Urothelium cell line (cell line): Measurements from ENCODE around the gene GHRL.
A peak's percentile ranks its signal among the peaks of the same experiment; 100 is the strongest.
"Not testable (repeated sequence)": the region's sequence is repeated elsewhere in the genome, so short reads cannot be mapped to it uniquely, and the experiment has no call there.

Experiments
- DNase-seq: peaks from one replicate; pipeline ENCODE4 v3.0.0; 2011; ENCODE audit warnings: low spot score, mixed read lengths
- FAIRE-seq: peaks from 2 replicates; lab custom pipeline; 2011; peaks lifted over from hg19 to GRCh38; lab: Jason Lieb, UNC

Gene GHRL

GRCh38 chr3:10278501-10278900 is 14.2 kb downstream of the GHRL start:
- no peak for FAIRE-seq
- no peak for DNase-seq

- FAIRE-seq (no peak), DNase-seq (no peak)
These were observed 15.6 kb downstream of the GHRL start for GRCh38 chr3:10277115-10277625.

- DNase-seq (no peak), FAIRE-seq (no peak)
These were observed 18.1 kb downstream of the GHRL start for GRCh38 chr3:10274601-10275000.

DNA sequence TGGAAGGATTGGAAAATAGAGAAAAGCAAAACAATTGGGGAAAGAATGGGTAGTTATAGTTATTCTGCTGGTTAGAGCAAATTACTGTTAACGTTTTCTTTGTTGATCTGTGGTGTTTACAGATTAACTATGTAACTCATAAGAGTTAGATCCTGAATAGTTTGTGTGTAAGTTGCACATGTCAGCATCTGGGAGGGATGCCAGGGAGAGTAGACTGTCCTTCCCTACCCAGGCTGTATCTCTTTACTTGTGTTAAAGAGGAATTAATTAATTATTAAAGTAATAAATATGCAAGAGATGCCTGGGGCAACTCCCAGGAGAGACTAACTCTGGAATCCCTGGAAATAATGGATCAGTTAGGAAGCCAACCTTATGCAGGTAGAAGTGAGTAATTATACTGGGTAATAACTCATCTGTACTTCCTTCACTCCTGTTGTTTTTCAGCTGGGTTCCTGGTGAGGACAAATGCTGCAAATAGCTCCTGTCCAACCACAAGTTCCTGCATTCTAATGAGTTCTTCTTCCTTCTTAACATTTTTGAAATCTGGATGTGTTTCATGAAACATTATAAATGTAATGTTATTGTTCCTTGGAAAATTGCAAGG is 18.9 kb downstream of the GHRL start:
- no peak for FAIRE-seq

GRCh38 chr3:10272977-10273376 is 19.8 kb downstream of the GHRL start:
- FAIRE-seq (no peak), DNase-seq (no peak)

More for the DNA sequence above, 18.9 kb downstream of the GHRL start:
- DNase-seq: no peak

DNA sequence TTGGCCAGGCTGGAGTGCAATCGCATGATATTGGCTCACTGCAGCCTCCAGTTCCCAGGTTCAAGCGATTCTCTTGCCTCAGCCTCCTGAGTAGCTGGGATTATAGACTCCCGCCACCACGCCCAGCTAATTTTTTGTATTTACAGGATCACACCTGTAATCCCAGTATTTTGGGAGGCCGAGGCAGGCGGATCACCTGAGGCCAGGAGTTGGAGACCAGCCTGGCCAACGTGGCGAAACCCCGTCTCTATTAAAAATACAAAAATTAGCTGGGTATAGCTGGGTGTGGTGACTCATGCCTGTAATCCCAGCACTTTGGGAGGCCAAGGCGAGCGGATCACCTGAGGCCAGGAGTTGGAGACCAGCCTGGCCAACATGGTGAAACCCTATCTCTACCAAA is 20.3 kb downstream of the GHRL start:
- DNase-seq, FAIRE-seq: not testable (repeated sequence)

GRCh38 chr3:10269443-10269842 is 23.3 kb downstream of the GHRL start:
- DNase-seq (no peak), FAIRE-seq (no peak)

GRCh38 chr3:10268930-10269329 is 23.8 kb downstream of the GHRL start:
- DNase-seq (no peak), FAIRE-seq (no peak)

- FAIRE-seq (no peak), DNase-seq (no peak)
These were observed 24.6 kb downstream of the GHRL start for GRCh38 chr3:10268116-10268515.

DNA sequence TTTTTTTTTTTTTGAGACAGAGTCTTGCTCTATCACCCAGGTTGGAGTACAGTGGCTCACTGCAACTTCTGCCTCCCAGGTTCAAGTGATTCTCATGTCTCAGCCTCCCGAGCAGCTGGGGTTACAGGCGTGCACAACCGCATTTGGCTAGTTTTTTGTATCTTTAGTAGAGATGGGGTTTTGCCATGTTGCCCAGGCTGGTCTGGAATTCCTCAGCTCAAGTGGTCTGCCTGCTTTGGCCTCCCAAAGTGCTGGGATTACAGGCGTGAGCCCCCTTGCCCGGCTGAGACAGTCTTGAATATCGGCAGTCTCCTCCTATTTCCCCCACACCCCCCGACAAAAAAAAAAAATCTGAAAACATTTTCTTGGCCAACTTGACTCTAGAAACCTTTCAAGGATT is 25.8 kb downstream of the GHRL start:
- DNase-seq, FAIRE-seq: not testable (repeated sequence)

DNA sequence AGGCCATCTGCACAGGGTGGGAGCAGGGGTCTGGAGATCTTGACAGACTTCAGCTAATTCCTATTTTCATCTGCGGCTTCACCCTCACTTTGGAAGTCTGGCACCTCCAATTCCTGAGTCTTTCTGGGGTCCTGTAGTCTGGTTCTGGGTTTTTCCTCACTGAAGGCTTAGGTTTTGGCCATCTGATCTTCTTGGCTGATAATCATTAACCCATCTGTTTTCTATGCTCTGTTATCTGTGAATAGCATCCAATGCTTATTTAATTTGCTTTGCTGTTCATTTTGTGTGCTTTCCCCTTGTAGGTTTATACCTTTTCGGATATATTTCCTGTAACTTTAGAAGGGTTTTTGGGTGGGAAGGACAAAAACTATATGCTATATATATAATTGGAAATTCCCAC is 26.9 kb downstream of the GHRL start:
- FAIRE-seq: no peak
- no peak for DNase-seq

GRCh38 chr3:10263646-10264363 is 28.9 kb downstream of the GHRL start:
- no peak for FAIRE-seq
- peak; percentile 58 for DNase-seq

- FAIRE-seq: no peak
These were observed 30.7 kb downstream of the GHRL start for GRCh38 chr3:10262027-10262426.

DNA sequence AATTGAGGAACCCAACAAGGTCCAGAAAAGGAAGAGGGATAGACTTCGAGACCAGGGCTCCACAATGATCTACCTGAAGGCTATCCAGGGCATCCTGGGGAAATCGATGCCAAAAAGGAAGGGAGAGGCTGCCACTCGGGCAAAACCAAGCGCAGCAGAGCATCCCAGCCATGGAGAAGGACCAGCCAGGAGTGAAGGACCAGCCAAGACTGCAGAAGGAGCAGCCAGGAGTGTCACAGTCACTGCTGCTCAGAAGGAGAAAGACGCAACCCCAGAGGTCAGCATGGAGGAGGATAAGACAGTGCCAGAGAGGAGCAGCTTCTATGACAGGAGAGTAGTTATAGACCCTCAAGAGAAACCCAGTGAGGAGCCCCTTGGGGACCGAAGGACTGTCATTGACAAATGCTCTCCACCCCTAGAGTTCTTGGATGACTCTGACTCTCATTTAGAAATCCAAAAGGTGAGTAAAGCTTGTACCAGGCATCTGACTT is 32.5 kb downstream of the GHRL start:
- FAIRE-seq (no peak), DNase-seq (no peak)

More at GRCh38 chr3:10262027-10262426, 30.7 kb downstream of the GHRL start:
- DNase-seq: no peak

DNA sequence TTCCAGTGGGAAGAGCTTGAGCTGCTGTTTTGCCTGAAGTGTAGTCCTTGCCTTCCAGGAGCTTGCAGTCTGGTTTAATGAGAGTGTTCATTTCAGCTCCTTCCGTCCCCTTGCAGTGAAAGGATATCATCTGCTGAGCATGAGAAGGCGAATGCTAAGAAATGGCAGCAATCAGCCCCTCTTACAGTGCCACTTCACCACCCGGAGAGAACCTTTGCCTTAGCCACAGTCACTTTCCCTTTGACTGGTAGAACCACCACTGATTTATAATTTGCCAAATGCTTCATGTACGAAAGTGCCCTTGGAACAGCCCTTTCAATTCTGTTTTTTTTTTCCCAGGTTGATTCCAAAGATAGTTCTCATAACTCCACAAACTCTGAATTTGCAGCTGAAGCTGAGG is 32.9 kb downstream of the GHRL start:
- FAIRE-seq: no peak

DNA sequence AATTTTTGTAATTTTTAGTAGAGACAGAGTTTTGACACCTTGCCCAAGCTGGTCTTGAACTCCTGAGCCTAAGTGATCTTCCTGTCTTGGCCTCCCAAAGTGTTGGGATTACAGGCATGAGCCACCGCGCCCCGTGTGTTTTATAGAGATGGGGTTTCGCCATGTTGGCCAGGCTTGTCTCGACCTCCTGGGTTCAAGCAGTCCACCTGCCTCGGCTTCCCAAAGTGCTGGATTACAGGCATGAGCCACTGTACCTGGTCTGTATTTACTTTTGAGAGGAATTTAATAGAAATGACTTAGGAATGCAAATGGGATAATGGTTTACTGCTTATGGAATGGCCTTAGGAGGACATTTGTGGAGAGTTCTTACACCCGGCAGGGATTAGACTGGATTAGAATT is 33.7 kb downstream of the GHRL start:
- FAIRE-seq (no peak), DNase-seq (no peak)

More for the DNA sequence above, 32.9 kb downstream of the GHRL start:
- no peak for DNase-seq

DNA sequence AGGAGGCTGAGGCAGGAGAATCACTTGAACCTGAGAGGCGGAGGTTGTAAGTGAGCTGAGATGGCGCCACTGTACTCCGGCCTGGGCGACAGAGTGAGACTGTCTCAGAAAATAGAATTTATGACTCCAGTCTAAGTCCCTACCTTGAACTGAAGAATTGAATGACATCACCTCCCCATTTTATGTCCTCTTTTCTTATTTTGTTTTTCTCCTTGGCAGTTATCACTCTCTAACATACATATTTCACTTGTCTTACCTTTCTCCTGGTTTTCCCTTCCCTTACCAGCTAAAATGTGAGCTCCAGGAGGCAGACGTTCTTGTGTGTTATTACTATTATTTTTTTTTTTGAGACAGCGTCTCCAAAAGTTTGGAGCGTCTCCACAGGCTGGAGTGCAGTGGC is 36.9 kb downstream of the GHRL start:
- FAIRE-seq (no peak), DNase-seq (no peak)

DNA sequence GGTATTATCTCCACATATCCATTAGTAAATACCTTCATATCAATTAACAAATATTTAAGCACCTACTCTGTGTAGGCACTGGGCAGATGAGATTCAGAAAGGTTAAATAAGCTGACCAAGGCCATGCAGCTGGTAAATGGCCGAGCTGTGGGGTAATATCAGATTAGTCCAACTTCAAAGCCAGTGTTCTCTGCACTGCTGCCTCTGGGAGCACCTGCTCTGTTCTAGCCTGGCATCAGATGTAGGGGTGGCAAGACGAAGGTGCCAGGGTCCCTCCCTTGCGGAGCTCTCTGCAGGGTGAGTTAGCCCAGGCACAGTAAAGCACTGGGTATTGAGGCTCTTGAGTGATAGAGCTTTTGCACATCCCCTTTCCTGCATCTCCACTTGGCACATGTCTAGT is 39.0 kb downstream of the GHRL start:
- DNase-seq: no peak
- FAIRE-seq: no peak

DNA sequence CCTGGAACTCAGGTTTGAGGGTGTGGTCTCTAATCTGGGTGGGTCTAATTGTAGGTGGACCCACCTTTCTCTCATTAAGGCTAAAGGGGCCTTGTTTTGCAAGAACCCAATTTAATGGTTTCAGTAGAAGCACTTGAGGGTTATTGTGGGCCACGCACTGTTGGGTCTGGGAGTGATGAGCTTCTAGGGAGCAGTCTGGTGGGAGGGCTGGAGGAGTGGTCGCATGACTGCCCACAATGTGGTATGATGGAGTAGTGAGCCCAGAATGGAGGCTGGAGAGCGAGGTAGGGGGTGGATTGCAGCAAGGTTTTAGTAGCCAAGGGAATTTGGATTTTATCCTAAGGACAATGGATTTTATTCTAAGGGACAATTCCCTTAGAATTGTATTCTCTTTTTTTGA is 41.7 kb downstream of the GHRL start:
- FAIRE-seq (no peak), DNase-seq (no peak)

GRCh38 chr3:10249833-10250232 is 42.9 kb downstream of the GHRL start:
- no peak for DNase-seq
- no peak for FAIRE-seq

- FAIRE-seq: no peak
- DNase-seq: peak; percentile 26
These were observed 43.6 kb downstream of the GHRL start for GRCh38 chr3:10248984-10249748.
